Tibial artery (tissue), 4 donors: ENCODE measurements around the gene TRAPPC8.
A peak's percentile ranks its signal among the peaks of the same experiment; 100 is the strongest.

Source experiments
- DNase-seq, 2 donors: peaks; one replicate each; pipeline ENCODE4 v3.0.0-alpha.2; 2019
- H3K27ac ChIP-seq, 2 donors: fragments of 200-600 bp; sonication (generic) in 1 of 2; 1 replicate in 1 of 2; 2 replicates in 1 of 2; pipeline ENCODE4 v1.5.1; 2018 to 2019; ENCODE audit warnings: mild to moderate bottlenecking in 1 of 2
- H3K27me3 ChIP-seq, 2 donors: fragments of 200-600 bp; sonication (generic) in 1 of 2; one replicate each; pipeline versions ENCODE4 v1.5.1 to v1.6.0; 2016 to 2019
- H3K36me3 ChIP-seq, 3 donors: fragments of 200-600 bp; sonication (generic) in 2 of 3; one replicate each; pipeline ENCODE4 v1.5.1; 2016 to 2019; ENCODE audit warnings: mild to moderate bottlenecking in 2 of 3
- H3K4me1 ChIP-seq, 4 donors: fragments of 200-600 bp; sonication (generic) in 2 of 4; 1 replicate in 3 of 4; 2 replicates in 1 of 4; pipeline ENCODE4 v1.5.1; 2016 to 2019
- H3K4me3 ChIP-seq, 2 donors: fragments of 200-600 bp; sonication (generic) in 1 of 2; 1 replicate in 1 of 2; 2 replicates in 1 of 2; pipeline ENCODE4 v1.5.1; 2018 to 2019; ENCODE audit warnings: mild to moderate bottlenecking in 2 of 2
- H3K9me3 ChIP-seq, 3 donors: fragments of 200-600 bp; sonication (generic) in 1 of 3; one replicate each; pipeline ENCODE4 v1.5.1; 2016 to 2019
- intact Hi-C: fragments of 100-400 bp; cut with DNase I; formaldehyde crosslinking; loops from one replicate; pipeline ENCODE4 v1.15.0; 2023; ENCODE audit warnings: low total_unique reads
- TF ChIP-seq, protein P1 (sequence below), 2 experiments: fragments of 200-600 bp in 1 of 2; fragments of 450-650 bp in 1 of 2; IDR thresholded peaks; one replicate each; pipeline ENCODE4 v1.5.1; 2017 to 2019; ENCODE audit warnings: antibody characterized with exemption in 2 of 2, mild to moderate bottlenecking in 1 of 2, moderate library complexity in 1 of 2

Gene TRAPPC8, protein sequence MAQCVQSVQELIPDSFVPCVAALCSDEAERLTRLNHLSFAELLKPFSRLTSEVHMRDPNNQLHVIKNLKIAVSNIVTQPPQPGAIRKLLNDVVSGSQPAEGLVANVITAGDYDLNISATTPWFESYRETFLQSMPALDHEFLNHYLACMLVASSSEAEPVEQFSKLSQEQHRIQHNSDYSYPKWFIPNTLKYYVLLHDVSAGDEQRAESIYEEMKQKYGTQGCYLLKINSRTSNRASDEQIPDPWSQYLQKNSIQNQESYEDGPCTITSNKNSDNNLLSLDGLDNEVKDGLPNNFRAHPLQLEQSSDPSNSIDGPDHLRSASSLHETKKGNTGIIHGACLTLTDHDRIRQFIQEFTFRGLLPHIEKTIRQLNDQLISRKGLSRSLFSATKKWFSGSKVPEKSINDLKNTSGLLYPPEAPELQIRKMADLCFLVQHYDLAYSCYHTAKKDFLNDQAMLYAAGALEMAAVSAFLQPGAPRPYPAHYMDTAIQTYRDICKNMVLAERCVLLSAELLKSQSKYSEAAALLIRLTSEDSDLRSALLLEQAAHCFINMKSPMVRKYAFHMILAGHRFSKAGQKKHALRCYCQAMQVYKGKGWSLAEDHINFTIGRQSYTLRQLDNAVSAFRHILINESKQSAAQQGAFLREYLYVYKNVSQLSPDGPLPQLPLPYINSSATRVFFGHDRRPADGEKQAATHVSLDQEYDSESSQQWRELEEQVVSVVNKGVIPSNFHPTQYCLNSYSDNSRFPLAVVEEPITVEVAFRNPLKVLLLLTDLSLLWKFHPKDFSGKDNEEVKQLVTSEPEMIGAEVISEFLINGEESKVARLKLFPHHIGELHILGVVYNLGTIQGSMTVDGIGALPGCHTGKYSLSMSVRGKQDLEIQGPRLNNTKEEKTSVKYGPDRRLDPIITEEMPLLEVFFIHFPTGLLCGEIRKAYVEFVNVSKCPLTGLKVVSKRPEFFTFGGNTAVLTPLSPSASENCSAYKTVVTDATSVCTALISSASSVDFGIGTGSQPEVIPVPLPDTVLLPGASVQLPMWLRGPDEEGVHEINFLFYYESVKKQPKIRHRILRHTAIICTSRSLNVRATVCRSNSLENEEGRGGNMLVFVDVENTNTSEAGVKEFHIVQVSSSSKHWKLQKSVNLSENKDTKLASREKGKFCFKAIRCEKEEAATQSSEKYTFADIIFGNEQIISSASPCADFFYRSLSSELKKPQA (N-terminal part only)

DNA sequence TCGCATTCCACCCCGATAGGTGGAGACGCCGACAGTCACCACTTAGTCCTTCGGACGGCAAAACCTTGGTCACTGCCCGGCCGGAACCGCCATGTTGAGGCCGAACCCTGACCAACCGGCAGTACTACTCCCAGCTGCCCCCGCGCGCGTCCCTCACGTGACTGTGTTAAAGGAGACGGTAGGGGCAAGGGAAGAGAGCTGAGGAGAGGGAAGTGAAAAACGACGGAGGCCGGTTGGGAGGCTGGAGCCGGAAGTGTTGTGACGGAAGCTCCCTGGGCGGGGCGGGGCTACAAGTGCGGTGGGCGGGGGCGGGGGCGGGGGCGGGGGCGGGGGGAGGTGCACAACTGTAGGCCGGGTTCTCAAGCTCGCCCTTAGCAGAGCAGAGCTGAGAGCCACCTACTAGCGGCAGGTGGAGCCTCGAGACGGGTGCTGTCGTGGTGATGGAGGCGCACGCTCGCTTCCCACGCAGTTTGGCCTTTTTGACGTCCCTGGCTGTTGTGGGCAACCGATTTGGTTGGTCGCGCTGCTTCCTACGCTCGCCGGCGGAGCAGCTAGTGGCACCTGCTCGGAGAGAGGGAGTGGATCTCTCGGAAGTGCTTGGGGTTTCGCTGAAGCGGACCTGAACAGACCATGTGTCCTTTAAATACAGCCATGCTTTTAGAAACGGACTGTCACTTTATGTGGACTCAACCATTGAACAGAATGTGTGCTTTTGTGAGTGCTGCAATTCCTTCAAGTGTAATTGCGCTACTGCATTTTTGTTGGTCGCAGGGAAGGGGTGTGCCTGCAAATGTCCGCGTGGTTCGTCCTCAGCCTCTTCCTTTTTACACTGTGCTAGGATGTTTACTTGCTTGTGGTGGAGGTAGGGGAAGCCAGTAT, at the start of gene TRAPPC8:
Gene TRAPPC8 (minus strand): TSS at position 130 of the 879 bp plus-strand sequence. CDS start 364 bp downstream, outside the sequence.
- Histone ChIP-seq H3K4me3 (peak within 1 kb of the TSS; percentile 70 to 87), H3K4me1 (peaks cover 0 to 46% (median 30%) of the 10 kb centered on the region in 4 donors), H3K27ac (peak within 1 kb of the TSS; percentile 88 to 92), H3K36me3 (no peaks in the 10 kb centered on the region), H3K27me3 (no peaks in the 10 kb centered on the region), H3K9me3 (no peaks in the 10 kb centered on the region)
- intact Hi-C loops = loop anchor here (1.0 kb wide), 1 partner anchor 147 kb away; no protein-coding TSS in a partner anchor
- TF ChIP-seq, protein P1, sequence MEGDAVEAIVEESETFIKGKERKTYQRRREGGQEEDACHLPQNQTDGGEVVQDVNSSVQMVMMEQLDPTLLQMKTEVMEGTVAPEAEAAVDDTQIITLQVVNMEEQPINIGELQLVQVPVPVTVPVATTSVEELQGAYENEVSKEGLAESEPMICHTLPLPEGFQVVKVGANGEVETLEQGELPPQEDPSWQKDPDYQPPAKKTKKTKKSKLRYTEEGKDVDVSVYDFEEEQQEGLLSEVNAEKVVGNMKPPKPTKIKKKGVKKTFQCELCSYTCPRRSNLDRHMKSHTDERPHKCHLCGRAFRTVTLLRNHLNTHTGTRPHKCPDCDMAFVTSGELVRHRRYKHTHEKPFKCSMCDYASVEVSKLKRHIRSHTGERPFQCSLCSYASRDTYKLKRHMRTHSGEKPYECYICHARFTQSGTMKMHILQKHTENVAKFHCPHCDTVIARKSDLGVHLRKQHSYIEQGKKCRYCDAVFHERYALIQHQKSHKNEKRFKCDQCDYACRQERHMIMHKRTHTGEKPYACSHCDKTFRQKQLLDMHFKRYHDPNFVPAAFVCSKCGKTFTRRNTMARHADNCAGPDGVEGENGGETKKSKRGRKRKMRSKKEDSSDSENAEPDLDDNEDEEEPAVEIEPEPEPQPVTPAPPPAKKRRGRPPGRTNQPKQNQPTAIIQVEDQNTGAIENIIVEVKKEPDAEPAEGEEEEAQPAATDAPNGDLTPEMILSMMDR (IDR thresholded peaks at IDR 0.05) = no peak
- DNase-seq = peak; percentile 99

- TF ChIP-seq, protein P1 (IDR thresholded peaks at IDR 0.05) = no peak
- H3K4me3 ChIP-seq = no peak overlapping the region
- no peaks in the 10 kb centered on the region for H3K36me3 ChIP-seq
- no peaks in the 10 kb centered on the region for H3K27me3 ChIP-seq
- H3K4me1 ChIP-seq = peaks cover 0 to 12% (median 5%) of the 10 kb centered on the region in 4 donors
- no peak for DNase-seq
- no peak overlapping the region for H3K27ac ChIP-seq
- intact Hi-C loops = no loop called here
- H3K9me3 ChIP-seq = no peaks in the 10 kb centered on the region
Measured at GRCh38 chr18:31990823-31991222, 47.9 kb upstream of the TRAPPC8 start.

DNA sequence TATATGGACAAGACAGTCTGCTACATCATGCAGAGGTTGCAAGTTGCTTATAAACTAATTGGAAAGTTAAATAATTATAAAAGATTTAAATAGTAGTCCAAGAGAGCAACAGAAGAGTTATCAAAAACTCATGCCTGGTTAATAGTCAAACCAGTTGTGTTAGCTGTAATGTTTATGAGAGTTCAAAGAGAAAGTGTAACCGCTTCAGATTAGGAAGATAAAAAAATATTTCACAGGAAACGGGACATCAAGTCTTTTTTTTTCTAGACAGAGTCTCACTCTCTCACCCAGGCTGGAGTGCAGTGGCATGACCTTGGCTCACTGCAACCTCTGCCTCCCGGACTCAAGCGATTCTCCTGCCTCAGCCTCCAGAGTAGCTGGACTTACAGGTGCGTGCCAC, 41.0 kb upstream of the TRAPPC8 start:
- intact Hi-C loops = no loop called here
- DNase-seq = no peak
- Histone ChIP-seq H3K4me3 (no peak overlapping the region), H3K9me3 (no peaks in the 10 kb centered on the region), H3K36me3 (no peaks in the 10 kb centered on the region), H3K4me1 (no peaks in the 10 kb centered on the region), H3K27me3 (no peaks in the 10 kb centered on the region), H3K27ac (no peak overlapping the region)
- TF ChIP-seq, protein P1 (IDR thresholded peaks at IDR 0.05) = no peak

GRCh38 chr18:31983020-31983419, 40.1 kb upstream of the TRAPPC8 start:
- H3K36me3 ChIP-seq = no peaks in the 10 kb centered on the region
- peak in 1 of 2 donors; percentile 20 for DNase-seq
- intact Hi-C loops = no loop called here
- no peak overlapping the region for H3K27ac ChIP-seq
- TF ChIP-seq, protein P1 (IDR thresholded peaks at IDR 0.05) = no peak
- no peaks in the 10 kb centered on the region for H3K27me3 ChIP-seq
- no peaks in the 10 kb centered on the region for H3K4me1 ChIP-seq
- H3K9me3 ChIP-seq = no peaks in the 10 kb centered on the region
- no peak overlapping the region for H3K4me3 ChIP-seq
